Measurements from ENCODE around the gene ERFL.
"Not testable (repeated sequence)": the region's sequence is repeated elsewhere in the genome, so short reads cannot be mapped to it uniquely, and the experiment has no call there.

- not testable (repeated sequence) for TF ChIP-seq CTCF, POLR2A (IDR thresholded peaks at IDR 0.05)
Observed at GRCh38 chr19:41914424-41914834, 13.8 kb downstream of the ERFL start.

Measured in esophagus squamous epithelium (tissue), 4 donors.